Nephron (organoid): Measurements from ENCODE around the gene SPDYE3.
"Not testable (repeated sequence)": the region's sequence is repeated elsewhere in the genome, so short reads cannot be mapped to it uniquely, and the experiment has no call there.

ENCODE experiments used
- H3K27ac Mint-ChIP-seq, 3 experiments: 2 replicates each; pipeline ENCODE4 v1.8.0; 2020; ENCODE audit warnings: mixed read lengths in 3 of 3, mild to moderate bottlenecking in 2 of 3, moderate library complexity in 1 of 3
- H3K27me3 Mint-ChIP-seq: 2 replicates; pipeline ENCODE4 v1.8.0; 2021; ENCODE audit warnings: low read depth, mild to moderate bottlenecking, moderate library complexity, mixed read lengths
- H3K36me3 Mint-ChIP-seq: 2 replicates; pipeline ENCODE4 v1.8.0; 2020; ENCODE audit warnings: low read depth, mixed read lengths
- H3K4me1 Mint-ChIP-seq: 2 replicates; pipeline ENCODE4 v1.8.0; 2020; ENCODE audit warnings: mixed read lengths
- H3K4me3 Mint-ChIP-seq, 3 experiments: 2 replicates each; pipeline ENCODE4 v1.8.0; 2020; ENCODE audit warnings: mild to moderate bottlenecking in 3 of 3, mixed read lengths in 3 of 3, moderate library complexity in 2 of 3
- H3K9me3 Mint-ChIP-seq: 2 replicates; pipeline ENCODE4 v1.8.0; 2020; ENCODE audit warnings: mixed read lengths
- TF ChIP-seq, protein P1 (sequence below), 3 experiments: fragments of 200-600 bp; sonication (generic); IDR thresholded peaks; one replicate each; pipeline ENCODE4 v1.5.0; 2021; ENCODE audit warnings: antibody characterized with exemption in 3 of 3; ENCODE audit not compliant: unreplicated experiment in 3 of 3

Gene SPDYE3

GRCh38 chr7:100349757-100350156, 42.3 kb downstream of the SPDYE3 start:
- Mint-ChIP-seq H3K4me1 (no peaks in the 10 kb centered on the region), H3K27me3 (no peaks in the 10 kb centered on the region), H3K36me3 (peaks cover 49% of the 10 kb centered on the region), H3K4me3 (no peak overlapping the region), H3K27ac (no peak overlapping the region), H3K9me3 (no peaks in the 10 kb centered on the region)
- TF ChIP-seq, protein P1, sequence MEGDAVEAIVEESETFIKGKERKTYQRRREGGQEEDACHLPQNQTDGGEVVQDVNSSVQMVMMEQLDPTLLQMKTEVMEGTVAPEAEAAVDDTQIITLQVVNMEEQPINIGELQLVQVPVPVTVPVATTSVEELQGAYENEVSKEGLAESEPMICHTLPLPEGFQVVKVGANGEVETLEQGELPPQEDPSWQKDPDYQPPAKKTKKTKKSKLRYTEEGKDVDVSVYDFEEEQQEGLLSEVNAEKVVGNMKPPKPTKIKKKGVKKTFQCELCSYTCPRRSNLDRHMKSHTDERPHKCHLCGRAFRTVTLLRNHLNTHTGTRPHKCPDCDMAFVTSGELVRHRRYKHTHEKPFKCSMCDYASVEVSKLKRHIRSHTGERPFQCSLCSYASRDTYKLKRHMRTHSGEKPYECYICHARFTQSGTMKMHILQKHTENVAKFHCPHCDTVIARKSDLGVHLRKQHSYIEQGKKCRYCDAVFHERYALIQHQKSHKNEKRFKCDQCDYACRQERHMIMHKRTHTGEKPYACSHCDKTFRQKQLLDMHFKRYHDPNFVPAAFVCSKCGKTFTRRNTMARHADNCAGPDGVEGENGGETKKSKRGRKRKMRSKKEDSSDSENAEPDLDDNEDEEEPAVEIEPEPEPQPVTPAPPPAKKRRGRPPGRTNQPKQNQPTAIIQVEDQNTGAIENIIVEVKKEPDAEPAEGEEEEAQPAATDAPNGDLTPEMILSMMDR (IDR thresholded peaks at IDR 0.05; ENCODE audit: unreplicated experiment in 3 of 3) = no peak

GRCh38 chr7:100351657-100352058, 44.2 kb downstream of the SPDYE3 start:
- no peak overlapping the region for H3K27ac Mint-ChIP-seq
- H3K9me3 Mint-ChIP-seq = no peaks in the 10 kb centered on the region
- TF ChIP-seq, protein P1 (IDR thresholded peaks at IDR 0.05; ENCODE audit: unreplicated experiment in 3 of 3) = no peak
- no peaks in the 10 kb centered on the region for H3K4me1 Mint-ChIP-seq
- H3K4me3 Mint-ChIP-seq = no peak overlapping the region
- no peaks in the 10 kb centered on the region for H3K27me3 Mint-ChIP-seq
- peaks cover 45% of the 10 kb centered on the region for H3K36me3 Mint-ChIP-seq

GRCh38 chr7:100352230-100352781, 44.8 kb downstream of the SPDYE3 start:
- H3K36me3 Mint-ChIP-seq = peaks cover 42% of the 10 kb centered on the region
- not testable (repeated sequence) for H3K27me3 Mint-ChIP-seq, H3K27ac Mint-ChIP-seq, H3K4me3 Mint-ChIP-seq, H3K4me1 Mint-ChIP-seq, H3K9me3 Mint-ChIP-seq

DNA sequence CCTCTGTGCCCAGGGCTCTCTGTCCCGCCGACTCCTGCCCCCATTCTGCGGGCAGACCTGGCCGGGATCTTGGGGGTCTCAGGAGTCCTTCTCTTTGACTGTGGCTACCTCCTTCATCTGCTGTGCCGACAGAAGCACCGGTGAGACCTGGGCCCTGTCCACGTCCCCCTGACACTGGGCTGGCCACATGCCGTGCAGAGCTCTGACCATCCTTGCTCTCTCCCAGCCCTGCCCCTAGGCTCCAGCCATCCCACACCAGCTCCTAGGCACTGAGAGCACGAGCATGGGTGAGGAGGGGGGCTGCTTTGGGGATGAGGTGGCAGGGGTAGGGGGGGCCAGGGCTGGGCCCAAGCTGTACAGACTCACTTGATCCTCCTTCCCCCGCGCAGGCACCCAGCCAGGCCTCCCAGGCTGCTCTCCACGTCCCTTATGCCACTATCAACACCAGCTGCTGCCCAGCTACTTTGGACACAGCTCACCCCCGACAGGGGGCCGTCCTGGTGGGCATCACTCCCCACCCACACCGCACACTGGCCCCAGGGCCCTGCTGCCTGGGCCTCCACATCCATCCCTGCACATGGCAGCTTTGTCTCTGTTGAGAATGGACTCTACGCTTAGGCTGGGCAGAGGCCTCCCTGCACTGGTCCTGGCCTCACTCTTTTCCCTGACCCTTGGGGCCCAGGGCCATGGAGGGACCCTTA, 45.6 kb downstream of the SPDYE3 start:
- Mint-ChIP-seq H3K4me1 (no peaks in the 10 kb centered on the region), H3K9me3 (no peaks in the 10 kb centered on the region), H3K27me3 (no peaks in the 10 kb centered on the region), H3K4me3 (no peak overlapping the region), H3K36me3 (peaks cover 39% of the 10 kb centered on the region), H3K27ac (no peak overlapping the region)
- TF ChIP-seq, protein P1 (IDR thresholded peaks at IDR 0.05; ENCODE audit: unreplicated experiment in 3 of 3) = no peak

DNA sequence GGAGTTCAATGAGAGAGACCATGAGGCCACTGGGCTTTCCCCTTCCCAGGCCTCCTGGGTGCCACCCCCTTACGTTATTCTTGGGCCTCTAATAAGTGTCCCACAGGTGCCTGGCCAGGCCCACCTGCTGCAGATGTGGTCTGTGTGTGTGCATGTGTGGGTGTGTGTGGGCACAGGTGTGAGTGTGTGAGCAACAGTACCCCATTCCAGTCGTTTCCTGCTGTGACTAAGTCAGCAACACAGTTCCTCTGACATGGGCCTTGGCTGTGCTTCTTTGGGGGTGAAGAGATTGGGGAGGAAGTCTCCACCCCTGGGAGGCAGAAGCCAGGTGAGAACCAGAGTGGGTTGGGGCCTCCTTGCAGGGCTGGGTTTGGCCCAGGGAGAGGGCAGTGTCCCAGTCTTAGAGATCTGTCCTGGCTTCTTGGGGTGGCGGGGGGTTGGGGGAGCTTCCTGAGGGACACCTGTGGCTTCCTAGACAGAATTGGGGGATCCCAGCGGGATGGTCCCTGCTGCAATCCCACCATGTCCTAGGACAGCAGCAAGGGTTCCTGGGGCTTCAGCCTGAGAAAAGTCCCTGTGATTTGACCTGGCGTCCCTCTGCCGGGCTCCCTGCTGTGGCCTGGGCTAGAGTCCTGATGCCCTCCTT, 46.3 kb downstream of the SPDYE3 start:
- H3K36me3 Mint-ChIP-seq = peaks cover 41% of the 10 kb centered on the region
- H3K4me3 Mint-ChIP-seq = no peak overlapping the region
- H3K9me3 Mint-ChIP-seq = no peaks in the 10 kb centered on the region
- H3K27ac Mint-ChIP-seq = no peak overlapping the region
- no peaks in the 10 kb centered on the region for H3K27me3 Mint-ChIP-seq
- no peaks in the 10 kb centered on the region for H3K4me1 Mint-ChIP-seq
- TF ChIP-seq, protein P1 (IDR thresholded peaks at IDR 0.05; ENCODE audit: unreplicated experiment in 3 of 3) = no peak

- Mint-ChIP-seq H3K36me3 (peaks cover 42% of the 10 kb centered on the region), H3K27ac (no peak overlapping the region), H3K4me3 (no peak overlapping the region), H3K9me3 (no peaks in the 10 kb centered on the region), H3K4me1 (no peaks in the 10 kb centered on the region), H3K27me3 (no peaks in the 10 kb centered on the region)
- TF ChIP-seq, protein P1 (IDR thresholded peaks at IDR 0.05; ENCODE audit: unreplicated experiment in 3 of 3) = no peak
Measured at GRCh38 chr7:100356416-100357068, 49.0 kb downstream of the SPDYE3 start.
